K562 (cell line): ENCODE data around the gene STT3A. TPM values are rescaled to one million over a fixed set of nuclear protein-coding genes. Genes with fewer than 3 reads are reported as not detected.

ENCODE experiments used
- AFF4 ChIP-seq: sonication (generic); formaldehyde crosslinking; IDR thresholded peaks from 2 replicates; pipeline ENCODE4 v1.8.0; 2023; ENCODE audit warnings: mild to moderate bottlenecking, missing genetic modification reagents
- BHLHE40 ChIP-seq: IDR thresholded peaks from 2 replicates; pipeline ENCODE4 v1.6.1; 2011; ENCODE audit warnings: low read length, improper control_type of control experiment
- E2F6 ChIP-seq, 2 experiments: IDR thresholded peaks; 2 replicates each; pipeline ENCODE4 v1.6.1; 2011; ENCODE audit warnings: borderline replicate concordance in 1 of 2, control low read depth in 1 of 2, low read depth in 1 of 2, low read length in 1 of 2, mild to moderate bottlenecking in 1 of 2, mixed read lengths in 1 of 2, moderate library complexity in 1 of 2; ENCODE audit not compliant: insufficient read depth in 1 of 2, insufficient read length in 1 of 2, poor library complexity in 1 of 2, severe bottlenecking in 1 of 2; ENCODE audit errors: extremely low read depth in 1 of 2
- HLTF ChIP-seq: fragments of 450-650 bp; IDR thresholded peaks from 2 replicates; pipeline ENCODE4 v1.6.1; 2016
- HNRNPLL ChIP-seq: fragments of 200-400 bp; formaldehyde crosslinking; IDR thresholded peaks from 2 replicates; pipeline ENCODE4 v1.6.1; 2017; ENCODE audit warnings: low read length, low read depth, mild to moderate bottlenecking; ENCODE audit not compliant: poor library complexity, severe bottlenecking
- RAD21 ChIP-seq, 2 experiments: fragments of 250-450 bp in 1 of 2; fragments of 450-650 bp in 1 of 2; sonication (Bioruptor Pico) in 1 of 2; formaldehyde crosslinking in 1 of 2; IDR thresholded peaks in 1 of 2; conservative IDR thresholded peaks in 1 of 2; 2 replicates each; pipeline versions ENCODE4 v1.4.0 to v1.8.0; 2020 to 2022; ENCODE audit warnings: mild to moderate bottlenecking in 2 of 2, moderate library complexity in 1 of 2
- RBM15 ChIP-seq: fragments of 200-400 bp; formaldehyde crosslinking; IDR thresholded peaks from 2 replicates; pipeline ENCODE4 v1.6.1; 2018; ENCODE audit warnings: mild to moderate bottlenecking, low read length, moderate library complexity; ENCODE audit not compliant: insufficient read depth
- ZBTB40 ChIP-seq, 2 experiments: fragments of 450-650 bp in 1 of 2; sonication (generic) in 1 of 2; formaldehyde crosslinking in 1 of 2; IDR thresholded peaks; 2 replicates each; pipeline versions ENCODE4 v1.7.1 to v1.9.0; 2016 to 2022; ENCODE audit warnings: inconsistent platforms in 1 of 2, mild to moderate bottlenecking in 1 of 2, missing genetic modification reagents in 1 of 2
- polyA plus RNA-seq, 8 experiments: library from polyadenylated mRNA; depleted of rRNA in 4 of 8; stranded (reverse) in 5 of 8; unstranded in 3 of 8; fragments of >200 nt; fragmentation: Nextera tagmentation in 2 of 8; fragmentation: Illumina TruSeq in 1 of 8; extraction: Ambion mirVana in 2 of 8; extraction: Trizol in 1 of 8; gene quantifications; 2 replicates each; pipeline versions ENCODE4 v1.2.1 to v1.2.3, GENCODE V29; 2011 to 2014; ENCODE audit warnings: inconsistent platforms in 1 of 8, missing spikeins in 1 of 8
- total RNA-seq, 7 experiments: library from RNA; depleted of rRNA in 6 of 7; stranded (reverse); fragments of >200 nt in 6 of 7; fragmentation: Illumina TruSeq in 2 of 7; extraction: Trizol in 2 of 7; gene quantifications; 2 replicates each; pipeline versions ENCODE4 v1.2.1 to v1.2.3, GENCODE V29; 2011 to 2021; ENCODE audit warnings: low replicate concordance in 1 of 7

Gene STT3A
- total and polyA plus RNA-seq, 9 of the 15 experiments (the other 6 are each of a cell fraction or from before 2014, with no cell fraction given) = 70.7 to 330 (median 192) TPM

- TF ChIP-seq ZBTB40 (IDR thresholded peaks at IDR 0.05) = peak; percentile 49
- TF ChIP-seq ZBTB40 (CRISPR knock-in tag; IDR thresholded peaks at IDR 0.05) = no peak
- peak; percentile 42 for TF ChIP-seq BHLHE40
- peak; percentile 45; the same call in 1 of the 2 replicates for TF ChIP-seq HLTF
- TF ChIP-seq RAD21 (CRISPR knock-in tag; conservative IDR thresholded peaks at IDR 0.05 in 1 of 2, IDR thresholded peaks at IDR 0.05 in 1 of 2) = peak; percentile 65 to 68
- no peak for TF ChIP-seq RBM15
- no peak for TF ChIP-seq AFF4 (CRISPR knock-in tag)
- peak; percentile 75 for TF ChIP-seq HNRNPLL
- TF ChIP-seq E2F6 (IDR thresholded peaks at IDR 0.05; ENCODE audit: borderline replicate concordance in 1 of 2, extremely low read depth in 1 of 2, insufficient read depth in 1 of 2, insufficient read length in 1 of 2, low read depth in 1 of 2, low read length in 1 of 2, poor library complexity in 1 of 2, severe bottlenecking in 1 of 2) = peak; percentile 69 to 81
These were observed 23.4 kb upstream of the STT3A start, which contains the start of gene EI24 (continued) for GRCh38 chr11:125568970-125569914.
